T follicular helper cell (primary cell): ENCODE data around the gene ZXDC.

Experiments used
- DNase-seq: peaks from one replicate; pipeline ENCODE4 v3.0.0-alpha.2; 2020; ENCODE audit warnings: low read depth

Gene ZXDC

GRCh38 chr3:126452213-126452612, 23.5 kb downstream of the ZXDC start:
- no peak for DNase-seq

DNA sequence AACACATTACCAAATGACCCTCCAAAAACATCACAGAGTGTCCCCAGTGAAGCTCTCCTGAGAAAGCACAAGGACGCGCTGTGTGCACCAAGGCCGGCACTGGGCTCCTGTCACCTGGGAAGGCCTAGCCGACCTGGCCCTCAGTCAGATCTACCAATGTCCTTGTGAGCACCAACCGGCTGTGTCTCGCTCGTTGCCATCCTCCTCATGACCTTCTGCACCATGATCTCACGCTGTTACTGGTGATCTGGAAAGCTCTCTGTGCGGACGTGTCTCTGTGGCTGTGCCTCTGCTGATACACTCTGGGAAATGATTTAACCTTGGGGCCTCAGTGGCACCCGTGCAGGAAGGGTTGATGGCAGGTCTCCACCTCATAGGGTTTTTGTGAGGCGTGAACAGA, 24.2 kb downstream of the ZXDC start:
- no peak for DNase-seq

DNA sequence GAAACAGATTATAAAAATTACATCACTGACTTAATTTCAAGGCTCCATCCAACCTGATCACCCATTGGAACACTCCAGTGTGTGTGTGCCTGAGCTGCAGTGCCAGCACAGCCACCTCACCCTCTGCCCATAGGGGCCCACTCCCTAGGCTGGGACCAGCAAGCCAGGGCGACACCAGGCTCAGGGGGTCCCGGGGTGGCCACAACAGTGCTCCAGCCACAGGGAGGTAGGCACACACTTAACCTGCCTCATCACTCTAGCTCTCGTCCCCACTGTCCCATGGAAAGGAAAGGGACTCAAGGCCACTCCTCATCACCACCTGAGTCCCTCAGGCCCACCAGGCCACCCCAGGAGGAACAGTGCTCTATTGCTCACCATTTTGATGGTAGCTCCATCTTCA, 24.9 kb downstream of the ZXDC start:
- no peak for DNase-seq

DNA sequence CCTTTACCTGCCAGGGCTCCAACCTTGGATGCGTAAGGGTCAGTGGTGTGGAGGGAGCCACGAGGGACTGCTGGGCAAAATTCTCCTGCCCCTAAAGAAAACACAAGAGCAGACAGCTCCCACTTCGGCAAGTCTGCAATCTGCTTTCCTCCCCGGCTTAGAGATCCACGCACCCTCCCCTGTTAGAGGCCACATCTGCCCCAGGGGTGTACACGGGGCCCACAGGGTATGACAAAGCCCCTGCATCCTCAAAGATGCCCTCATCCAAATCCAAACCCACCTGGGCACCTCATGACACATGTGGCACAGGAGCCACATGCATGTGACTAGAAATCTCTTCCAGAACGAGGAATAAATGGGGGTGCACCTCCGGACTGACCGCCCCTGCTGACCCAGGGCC, 25.5 kb downstream of the ZXDC start:
- no peak for DNase-seq

- DNase-seq = no peak
Observed at GRCh38 chr3:126449621-126450051, 26.1 kb downstream of the ZXDC start.

DNA sequence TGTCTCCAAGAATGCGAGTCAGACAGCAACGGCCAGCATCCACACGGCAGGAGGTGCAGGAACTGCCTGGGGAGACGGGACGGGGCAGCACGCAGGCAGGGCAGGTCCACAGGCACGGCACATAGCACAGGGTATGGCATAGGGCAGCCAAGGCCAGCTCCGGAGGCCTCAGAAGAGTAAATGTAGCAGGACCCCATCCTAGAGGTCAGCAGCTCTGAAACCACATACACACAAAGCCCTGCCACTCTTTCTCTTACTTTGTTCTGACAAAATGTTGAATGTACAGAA, 26.9 kb downstream of the ZXDC start:
- no peak for DNase-seq

GRCh38 chr3:126448136-126448892, 27.4 kb downstream of the ZXDC start:
- no peak for DNase-seq

GRCh38 chr3:126447456-126448106, 28.1 kb downstream of the ZXDC start:
- DNase-seq = no peak

- DNase-seq = no peak
Observed at GRCh38 chr3:126446791-126447190, 28.9 kb downstream of the ZXDC start.

GRCh38 chr3:126446301-126446700, 29.4 kb downstream of the ZXDC start:
- no peak for DNase-seq

DNA sequence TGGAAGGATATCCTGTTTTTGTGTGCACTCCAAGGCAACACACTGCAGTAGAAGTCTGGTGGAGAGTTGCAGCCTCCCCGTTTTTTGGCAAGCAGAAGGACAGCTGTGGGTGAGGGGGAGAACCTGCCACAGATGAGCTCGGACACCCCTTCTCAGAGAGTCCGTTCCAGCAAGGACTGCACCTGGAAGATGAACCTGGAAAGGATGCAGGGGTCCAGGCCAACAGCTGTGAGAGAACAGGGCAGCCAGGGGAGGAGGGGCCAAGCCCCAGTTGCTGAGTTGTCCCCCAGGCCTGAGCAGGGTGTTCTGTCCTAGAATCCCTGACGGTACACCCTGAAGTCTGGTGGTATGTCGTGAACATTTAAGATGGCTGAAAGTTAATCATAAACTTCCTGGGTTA, 30.2 kb downstream of the ZXDC start:
- DNase-seq = no peak

- DNase-seq = no peak
Observed at GRCh38 chr3:126442856-126443242, 32.8 kb downstream of the ZXDC start.

GRCh38 chr3:126442094-126442855, 33.4 kb downstream of the ZXDC start:
- DNase-seq = no peak

DNA sequence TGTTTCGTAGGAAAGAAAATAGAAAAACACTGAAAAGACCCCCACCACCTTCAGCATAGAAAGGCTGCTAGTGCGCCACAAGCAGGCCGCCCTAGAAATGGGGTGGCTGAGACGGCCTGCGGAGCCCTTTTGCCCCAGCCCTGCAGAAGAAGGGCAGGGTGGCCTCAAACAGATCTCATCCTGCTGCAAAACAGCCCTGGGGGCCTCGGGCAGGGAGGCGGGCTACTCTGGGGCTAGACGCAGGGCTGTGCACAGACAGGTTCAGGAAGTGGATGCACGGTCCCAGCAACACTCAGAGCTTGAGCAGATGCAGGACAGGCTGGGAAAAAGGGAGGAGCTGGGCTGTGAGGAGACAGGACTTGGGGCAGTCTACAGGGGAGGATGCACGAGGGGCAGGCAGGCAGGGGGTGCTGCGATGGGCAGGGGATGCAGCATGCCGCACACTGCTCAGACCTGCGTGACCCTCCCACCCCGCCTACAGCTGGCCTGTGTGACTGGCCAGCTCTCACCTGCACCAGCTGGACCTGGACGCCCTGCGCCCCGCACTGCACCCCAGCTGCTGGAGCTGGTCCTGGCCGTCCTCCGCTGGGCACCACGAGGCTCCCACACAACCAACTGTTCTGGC, 34.3 kb downstream of the ZXDC start:
- DNase-seq = no peak

- no peak for DNase-seq
Observed at GRCh38 chr3:126440709-126440995, 35.0 kb downstream of the ZXDC start.

GRCh38 chr3:126439968-126440708, 35.6 kb downstream of the ZXDC start:
- DNase-seq = no peak

- DNase-seq = no peak
Observed at GRCh38 chr3:126439346-126439967, 36.2 kb downstream of the ZXDC start.

DNA sequence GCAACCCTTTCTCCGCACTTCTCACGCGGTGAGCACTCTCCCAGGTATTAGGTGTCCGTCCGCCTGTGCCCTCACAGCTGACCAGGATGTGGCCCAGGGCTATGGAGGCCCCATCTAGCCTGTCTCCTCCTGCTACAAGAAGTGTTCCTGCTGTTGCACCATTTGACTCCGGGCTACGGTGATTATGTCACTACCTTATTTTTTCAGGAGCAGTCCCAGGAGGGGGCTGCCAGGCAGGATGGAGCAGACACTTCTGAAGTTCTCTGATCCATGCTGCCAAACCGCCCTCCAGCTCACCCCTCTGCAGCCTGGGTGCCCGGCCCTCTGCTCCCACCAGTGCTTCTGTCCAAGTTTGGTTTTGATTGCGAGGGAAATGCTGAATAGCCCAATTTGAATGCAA, 36.9 kb downstream of the ZXDC start:
- no peak for DNase-seq

- no peak for DNase-seq
Observed at GRCh38 chr3:126438186-126438585, 37.5 kb downstream of the ZXDC start.

GRCh38 chr3:126436826-126437717, 38.6 kb downstream of the ZXDC start:
- DNase-seq = no peak
